H1 (cell line): ENCODE results near the gene LYSET. TPM values are rescaled to one million over a fixed set of nuclear protein-coding genes. Genes with fewer than 3 reads are reported as not detected.

Experiments
- CBX8 ChIP-seq: fragments of 300-800, 300-1000 bp; sonication (generic); IDR thresholded peaks from 2 replicates; pipeline ENCODE4 v1.7.1; 2016; ENCODE audit warnings: low read depth, low read length, borderline replicate concordance
- CHD2 ChIP-seq: IDR thresholded peaks from 2 replicates; pipeline ENCODE4 v1.6.1; 2012; ENCODE audit warnings: low read length, improper control_type of control experiment
- GABPA ChIP-seq: IDR thresholded peaks from 2 replicates; pipeline ENCODE4 v1.6.1; 2011; ENCODE audit warnings: mild to moderate bottlenecking, low read length, moderate library complexity, borderline replicate concordance; ENCODE audit not compliant: insufficient read depth
- polyA plus RNA-seq, 7 experiments: library from polyadenylated mRNA; depleted of rRNA in 3 of 7; stranded (reverse) in 5 of 7; unstranded in 2 of 7; fragments of >200 nt in 5 of 7; fragments of 200-250 nt in 2 of 7; gene quantifications; 1 replicate in 5 of 7; 2 replicates in 1 of 7; 4 replicates in 1 of 7; pipeline versions ENCODE4 v1.2.1 to v1.2.3, GENCODE V29; 2011 to 2013; ENCODE audit warnings: missing spikeins in 2 of 7, mixed read lengths in 2 of 7
- total RNA-seq: library from RNA; stranded (reverse); fragmentation: NEBNext Ultra II Directional; extraction: Animal tissue kit (Norgen Biotek cat#: 25700); gene quantifications from 2 replicates; pipeline ENCODE4 v1.2.1, GENCODE V29; 2021
- TF ChIP-seq, protein P1 (sequence below): IDR thresholded peaks from 2 replicates; pipeline ENCODE4 v1.6.1; 2011; ENCODE audit warnings: low read depth, mild to moderate bottlenecking, low read length; ENCODE audit not compliant: insufficient read depth

Gene LYSET
- total and polyA plus RNA-seq, 2 of the 8 experiments (the other 6 are each of a cell fraction or from before 2014, with no cell fraction given) = 26.2 to 26.9 TPM

DNA sequence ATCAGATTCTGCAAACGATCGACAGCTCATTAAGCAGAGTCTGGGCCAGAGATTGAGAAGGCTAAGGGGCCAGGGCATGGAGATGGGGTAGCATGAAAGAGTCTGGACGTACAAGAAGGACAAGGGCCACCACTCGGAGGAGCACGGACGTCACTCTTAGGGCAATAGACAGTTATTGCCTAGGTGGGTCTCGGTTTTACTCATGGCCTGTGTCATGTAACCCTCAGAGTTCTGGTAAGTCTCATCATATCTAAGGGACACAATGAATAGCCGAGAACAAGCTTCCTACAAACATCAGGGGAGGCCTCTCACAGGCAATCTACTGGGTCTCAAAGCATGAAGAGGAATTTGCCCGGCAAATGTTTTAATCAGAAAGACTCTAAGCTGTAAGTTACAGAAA lies 39.0 kb upstream of the LYSET start (continued):
- TF ChIP-seq, protein P1, sequence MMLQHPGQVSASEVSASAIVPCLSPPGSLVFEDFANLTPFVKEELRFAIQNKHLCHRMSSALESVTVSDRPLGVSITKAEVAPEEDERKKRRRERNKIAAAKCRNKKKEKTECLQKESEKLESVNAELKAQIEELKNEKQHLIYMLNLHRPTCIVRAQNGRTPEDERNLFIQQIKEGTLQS = no peak
- TF ChIP-seq GABPA = no peak
- no peak for TF ChIP-seq CHD2
- TF ChIP-seq CBX8 = no peak
